AG20443 (cell line): ENCODE results near the gene NT5C3A.
A peak's percentile ranks its signal among the peaks of the same experiment; 100 is the strongest.

Experiments used
- DNase-seq: peaks from one replicate; pipeline ENCODE4 v3.0.0; 2012; ENCODE audit warnings: low spot score, mixed read lengths

The NT5C3A gene

GRCh38 chr7:33075818-33076518 lies 13.4 kb upstream of the NT5C3A start:
- DNase-seq = no peak

- DNase-seq = no peak
Measured at GRCh38 chr7:33073243-33073642, 10.7 kb upstream of the NT5C3A start.

GRCh38 chr7:33072471-33072870 lies 9.9 kb upstream of the NT5C3A start:
- DNase-seq = peak; percentile 73

- DNase-seq = no peak
Measured at GRCh38 chr7:33070831-33071230, 8.3 kb upstream of the NT5C3A start.

- no peak for DNase-seq
Measured at GRCh38 chr7:33070277-33070676, 7.7 kb upstream of the NT5C3A start.

- no peak for DNase-seq
Measured at GRCh38 chr7:33067921-33068320, 5.3 kb upstream of the NT5C3A start.

- no peak for DNase-seq
Measured at GRCh38 chr7:33066771-33067170, 4.2 kb upstream of the NT5C3A start.

- no peak for DNase-seq
Measured at GRCh38 chr7:33065981-33066380, 3.4 kb upstream of the NT5C3A start.

GRCh38 chr7:33062782-33063443 lies 337 bp upstream of the NT5C3A start:
- peak; percentile 98 for DNase-seq

GRCh38 chr7:33061282-33061937 lies 1.2 kb downstream of the NT5C3A start:
- no peak for DNase-seq

- no peak for DNase-seq
Measured at GRCh38 chr7:33059635-33060034, 2.9 kb downstream of the NT5C3A start.

GRCh38 chr7:33055158-33055557 lies 7.4 kb downstream of the NT5C3A start:
- DNase-seq = no peak

GRCh38 chr7:33054261-33054964 lies 8.2 kb downstream of the NT5C3A start:
- DNase-seq = no peak

GRCh38 chr7:33053721-33054120 lies 8.9 kb downstream of the NT5C3A start:
- DNase-seq = no peak

GRCh38 chr7:33050535-33051318 lies 11.8 kb downstream of the NT5C3A start:
- DNase-seq = peak; percentile 27

- DNase-seq = no peak
Measured at GRCh38 chr7:33048704-33049103, 13.9 kb downstream of the NT5C3A start.

GRCh38 chr7:33048257-33048656 lies 14.3 kb downstream of the NT5C3A start:
- no peak for DNase-seq

- no peak for DNase-seq
Measured at GRCh38 chr7:33044986-33045385, 17.6 kb downstream of the NT5C3A start.

GRCh38 chr7:33044401-33044718 lies 18.2 kb downstream of the NT5C3A start:
- no peak for DNase-seq

- no peak for DNase-seq
Measured at GRCh38 chr7:33043501-33044400, 18.8 kb downstream of the NT5C3A start.
